Amniotic epithelial cell (primary cell): ENCODE measurements around the gene STKLD1.
"Not testable (repeated sequence)": the region's sequence is repeated elsewhere in the genome, so short reads cannot be mapped to it uniquely, and the experiment has no call there.

ENCODE experiments used
- DNase-seq: peaks from one replicate; pipeline ENCODE4 v3.0.0-alpha.2; 2010; ENCODE audit warnings: low read depth

Gene STKLD1

DNA sequence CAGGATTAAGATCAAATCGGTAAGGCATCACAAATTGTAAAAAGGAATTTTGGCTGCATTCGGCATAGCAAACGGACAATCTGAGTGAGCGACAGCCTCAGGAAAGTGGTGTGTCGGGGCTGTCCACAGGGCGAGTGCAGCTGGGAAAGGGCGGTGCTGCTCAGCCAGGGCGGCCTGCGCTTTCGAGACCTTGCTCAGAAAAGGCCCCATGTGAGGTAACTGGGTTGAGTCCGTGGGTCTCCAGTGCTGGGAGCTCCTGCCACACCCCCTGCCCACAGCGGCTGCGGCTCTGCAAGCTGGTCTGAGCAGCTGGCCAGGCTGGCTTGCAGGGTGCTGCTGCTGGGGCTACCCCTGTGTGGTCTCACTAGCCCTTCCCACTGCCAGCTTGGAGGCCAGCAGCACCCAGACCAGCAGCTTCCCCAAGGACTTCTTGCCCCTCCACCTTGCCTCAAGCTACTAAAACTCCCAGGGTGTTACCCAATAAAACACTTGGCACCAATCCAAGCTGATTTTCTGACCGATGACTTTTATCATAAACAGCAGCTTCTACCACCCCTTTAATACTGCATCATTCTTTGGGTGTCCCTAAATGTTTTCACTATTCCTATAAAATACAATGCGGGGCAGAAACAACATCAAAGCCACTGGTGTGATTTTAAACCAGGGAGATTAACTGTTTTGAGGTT, 13.7 kb upstream of the STKLD1 start:
- peak; percentile 57 for DNase-seq

DNA sequence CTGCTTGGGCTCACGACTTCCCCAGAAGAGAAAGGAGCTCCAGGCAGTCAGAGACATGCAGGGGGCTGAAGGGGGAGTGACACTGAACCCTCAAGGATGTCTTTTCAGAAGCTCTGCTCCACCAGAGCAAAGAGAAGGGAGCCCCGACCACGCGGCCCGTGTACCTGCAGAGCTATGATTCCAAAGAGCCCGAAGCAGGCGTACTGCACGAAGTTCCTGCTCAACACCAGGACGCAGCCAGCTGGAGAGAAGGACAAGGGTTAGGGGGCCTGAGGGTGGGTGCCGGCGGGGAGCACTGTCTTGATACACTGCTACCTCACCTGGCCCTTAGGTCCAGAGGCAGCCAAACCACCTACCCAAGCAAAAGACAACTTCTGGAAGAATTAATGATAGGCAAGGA, 9.7 kb upstream of the STKLD1 start:
- no peak for DNase-seq

DNA sequence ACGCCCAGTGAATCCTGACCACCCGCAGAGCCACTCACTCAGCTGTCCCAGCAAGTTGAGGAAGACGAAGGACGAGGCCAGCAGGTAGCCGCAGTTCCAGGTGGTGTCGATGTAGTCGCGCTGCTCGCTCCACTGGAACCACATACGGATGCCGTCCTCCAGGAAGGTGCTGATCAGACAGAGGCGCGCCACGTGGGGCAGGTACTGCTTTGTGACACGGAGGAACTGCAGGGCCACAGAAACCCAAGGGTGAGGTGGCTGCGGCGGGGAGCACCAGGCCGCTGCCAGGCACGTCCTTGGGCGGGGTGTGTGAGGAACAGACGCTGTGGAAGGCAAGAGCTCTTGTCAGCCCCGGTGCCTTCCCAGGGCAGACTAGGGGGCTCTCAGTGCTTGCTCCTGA, 8.9 kb upstream of the STKLD1 start:
- no peak for DNase-seq

DNA sequence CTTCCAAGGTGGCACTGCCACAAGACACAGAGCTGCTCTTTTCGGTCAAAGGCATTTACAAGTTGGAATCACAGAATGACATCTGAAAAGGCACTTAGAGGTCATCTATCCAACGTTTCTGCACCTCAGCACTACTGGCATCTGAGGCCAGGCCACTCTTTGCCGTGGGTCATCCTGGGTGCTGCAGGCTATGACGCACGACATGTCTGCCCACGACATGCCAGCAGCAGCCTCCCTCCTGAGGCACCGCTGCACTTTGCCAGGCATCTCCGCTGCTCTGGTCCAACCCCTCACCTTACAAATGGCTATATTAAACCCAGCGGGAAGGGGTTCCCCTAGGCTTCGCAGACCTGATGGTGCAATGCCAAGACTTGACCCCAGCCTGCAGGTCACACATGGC, 8.4 kb upstream of the STKLD1 start:
- DNase-seq = no peak

DNA sequence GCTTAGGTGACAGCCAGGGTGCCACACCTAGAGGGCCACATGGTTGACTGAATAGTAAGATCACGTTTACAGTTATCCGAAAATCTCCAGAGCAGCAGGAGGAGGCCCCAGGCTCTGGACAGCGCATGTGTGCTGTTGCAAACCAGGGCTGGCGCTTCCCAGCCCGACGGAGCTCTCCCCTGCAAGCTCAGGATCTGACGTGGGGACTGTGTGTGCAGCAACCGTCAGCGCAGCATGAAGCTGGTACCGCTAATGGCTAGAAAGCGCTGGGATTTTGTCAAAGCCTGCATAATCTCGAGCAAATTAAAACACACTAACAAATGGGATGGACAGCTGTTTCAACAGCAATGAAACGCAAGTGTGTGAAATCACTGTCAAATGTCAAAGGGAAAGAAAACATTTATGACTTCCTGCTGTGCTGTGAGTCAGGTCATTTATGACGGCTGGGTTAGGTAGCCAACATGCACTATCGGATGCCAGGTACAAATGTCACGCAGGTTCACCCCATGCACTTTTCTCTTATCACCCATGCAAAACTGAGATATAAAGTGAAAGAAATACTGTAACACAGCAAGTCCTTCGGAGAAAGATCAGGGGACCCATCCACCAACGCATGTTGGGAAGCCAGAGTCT, 7.8 kb upstream of the STKLD1 start:
- DNase-seq = peak; percentile 45

DNA sequence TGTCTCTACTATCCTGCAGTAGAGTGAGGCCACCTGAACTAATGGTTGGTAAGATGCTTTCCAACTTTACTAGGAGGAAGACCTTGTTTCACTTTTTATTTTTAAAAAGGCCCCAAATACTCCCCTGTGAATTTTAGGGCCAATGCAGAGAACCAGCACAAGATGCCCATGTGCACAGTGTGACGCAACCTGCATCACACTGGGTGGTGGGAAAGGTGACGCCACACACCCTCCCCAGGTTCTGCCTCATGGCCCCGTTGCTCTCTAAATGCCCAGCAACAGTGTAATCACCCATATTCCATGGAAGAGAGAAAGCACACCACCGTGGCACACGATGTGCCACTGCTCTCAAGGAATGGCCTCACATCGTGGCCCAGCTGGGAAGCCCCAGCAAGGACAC, 6.7 kb upstream of the STKLD1 start:
- no peak for DNase-seq

DNA sequence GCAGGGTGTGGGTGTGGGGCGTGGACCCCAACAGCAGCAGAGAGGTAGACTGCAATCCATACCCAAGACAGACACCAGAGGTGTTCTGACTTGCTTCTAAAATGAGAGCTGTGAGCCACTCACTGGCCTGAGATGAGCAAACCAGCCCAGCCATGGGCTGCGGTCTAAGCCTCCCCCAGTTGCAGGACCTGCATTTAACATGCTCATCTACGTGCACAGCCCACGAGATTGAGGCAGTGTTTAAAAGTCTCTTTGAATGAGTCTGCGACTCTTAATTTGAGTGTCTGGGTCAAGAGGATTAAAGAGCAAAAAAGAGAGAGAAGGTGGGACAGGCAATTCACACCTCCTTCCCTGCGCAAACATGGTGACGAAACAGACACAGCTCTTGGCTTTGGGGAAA, 6.2 kb upstream of the STKLD1 start:
- DNase-seq = no peak

DNA sequence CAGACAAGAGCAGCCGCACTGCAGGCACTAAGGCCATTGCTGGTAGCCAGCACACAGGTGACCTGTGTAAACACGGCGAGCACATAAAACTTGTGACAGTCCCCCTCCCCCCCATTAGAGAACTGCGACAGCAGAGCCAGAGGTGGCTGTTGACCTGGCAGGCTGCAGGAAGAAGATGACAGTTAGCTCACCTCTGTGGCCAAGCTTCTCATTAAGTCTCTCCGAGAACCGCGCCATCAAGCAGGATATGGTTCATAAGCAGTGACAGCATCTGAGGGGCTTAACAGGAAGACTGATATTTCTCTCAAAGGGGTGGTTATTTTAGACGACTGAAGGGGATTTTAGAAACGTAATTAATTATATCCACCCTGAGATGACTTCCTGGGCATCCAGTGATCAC, 5.5 kb upstream of the STKLD1 start:
- DNase-seq = no peak

DNA sequence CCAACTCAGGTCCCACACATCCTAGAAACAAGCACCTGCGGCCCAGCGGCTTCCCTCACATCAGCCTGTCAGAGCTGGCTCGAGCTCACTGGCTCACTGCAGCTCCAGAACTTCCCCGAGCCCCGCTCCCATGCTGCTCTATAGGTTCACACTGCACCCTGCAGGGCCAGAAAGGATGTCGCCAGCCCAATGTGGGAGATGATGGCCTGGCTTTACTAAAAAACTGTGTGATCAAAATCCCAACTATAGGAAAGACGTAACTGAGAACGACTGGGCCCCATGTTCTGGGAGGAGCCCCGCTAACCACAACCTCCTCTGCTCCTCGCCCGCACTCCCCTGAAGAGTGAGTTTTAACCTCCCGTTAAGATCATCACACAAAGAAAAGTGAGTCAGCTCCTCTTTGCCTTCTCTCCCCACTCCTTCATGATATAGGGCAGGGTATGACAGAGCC, 4.9 kb upstream of the STKLD1 start:
- DNase-seq = peak; percentile 77

DNA sequence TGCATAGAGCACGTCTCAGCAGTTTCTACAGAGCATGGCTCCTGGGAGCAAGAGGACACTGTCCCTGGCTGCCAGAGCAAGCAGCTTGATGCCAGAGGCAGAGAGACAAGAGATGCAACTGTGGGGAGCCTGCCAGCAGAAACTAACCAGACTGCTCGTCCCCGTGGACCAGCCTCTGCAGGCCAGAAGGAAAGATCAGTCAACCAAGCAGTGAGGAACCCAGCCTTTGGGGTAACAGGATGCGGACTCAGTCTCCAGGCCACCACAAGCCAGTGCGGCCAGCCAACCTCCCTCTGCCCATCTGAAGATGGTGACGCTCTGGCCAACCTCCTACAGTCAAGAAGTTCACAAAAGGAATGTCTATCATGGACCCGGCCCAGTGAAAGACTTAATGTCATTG, 4.0 kb upstream of the STKLD1 start:
- no peak for DNase-seq

DNA sequence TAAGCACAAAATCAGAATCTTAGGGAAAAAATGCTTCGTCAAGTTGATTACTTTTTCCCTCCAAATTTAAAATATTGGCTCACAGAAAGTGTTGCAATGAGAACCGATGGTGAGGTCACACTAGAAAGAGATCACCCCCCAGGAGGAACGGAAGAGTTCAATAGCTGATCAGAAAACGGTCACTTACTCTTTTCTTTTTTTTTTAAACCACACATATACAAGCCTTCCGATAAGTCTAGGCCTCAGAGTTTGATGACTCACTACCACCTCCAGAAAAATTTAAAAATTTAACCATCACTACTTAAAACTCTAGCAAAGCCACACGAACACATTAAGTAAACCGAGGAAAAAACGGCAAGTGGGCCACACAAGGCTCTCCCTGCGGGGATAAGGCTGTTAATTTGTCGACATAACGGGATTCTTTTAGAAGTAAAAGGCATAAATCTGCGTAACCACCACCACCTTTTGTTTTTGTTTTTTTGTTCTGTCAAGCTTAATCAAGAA, 1.5 kb upstream of the STKLD1 start:
- peak; percentile 58 for DNase-seq

DNA sequence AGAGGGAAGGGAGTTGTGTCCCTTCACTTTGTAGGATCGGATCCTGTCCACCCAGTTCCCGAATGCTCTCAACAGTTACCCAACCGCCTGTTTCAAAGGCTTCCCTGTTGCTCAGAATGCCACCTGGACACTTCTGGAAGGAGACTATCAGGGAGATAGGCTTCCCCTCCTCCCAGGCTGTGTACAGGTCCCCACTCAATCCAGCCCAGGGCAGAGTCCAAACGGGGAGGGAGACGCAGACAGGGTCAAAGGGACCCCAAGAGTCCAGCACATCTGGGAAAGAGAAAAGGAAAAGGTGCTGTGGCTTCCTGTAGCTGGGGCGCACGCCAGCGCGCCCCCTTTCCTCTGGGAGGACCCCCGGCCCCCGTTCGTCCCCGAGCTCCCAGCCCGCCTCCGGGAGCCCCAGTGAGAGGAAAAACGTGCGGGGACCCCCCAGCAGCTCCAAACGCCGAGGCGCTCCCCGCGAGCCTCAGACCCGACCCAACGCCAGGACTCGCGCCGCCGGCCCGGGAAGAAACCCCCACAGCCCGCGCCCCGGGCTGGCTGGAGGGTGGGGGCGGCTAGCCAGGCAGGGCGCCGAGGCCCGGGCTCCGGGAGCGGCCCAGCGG, 946 bp upstream of the STKLD1 start:
- DNase-seq = peak; percentile 51

DNA sequence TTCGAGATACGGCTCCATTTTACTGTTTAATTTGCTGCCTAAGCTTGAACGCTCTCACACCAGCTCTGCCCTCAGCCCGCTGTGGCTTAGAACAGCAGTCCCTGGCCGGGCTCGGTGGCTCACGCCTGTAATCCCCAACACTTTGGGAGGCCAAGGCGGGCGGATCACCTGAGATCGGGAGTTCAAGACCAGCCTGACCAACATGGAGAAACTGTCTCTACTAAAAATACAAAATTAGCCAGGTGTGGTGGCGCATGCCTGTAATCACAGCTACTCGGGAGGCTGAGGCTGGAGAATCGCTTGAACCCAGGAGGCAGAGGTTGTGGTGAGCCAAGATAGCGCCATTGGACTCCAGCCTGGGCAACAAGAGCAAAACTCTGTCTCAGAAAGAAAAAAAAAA, 1.1 kb downstream of the STKLD1 start:
- DNase-seq = not testable (repeated sequence)

DNA sequence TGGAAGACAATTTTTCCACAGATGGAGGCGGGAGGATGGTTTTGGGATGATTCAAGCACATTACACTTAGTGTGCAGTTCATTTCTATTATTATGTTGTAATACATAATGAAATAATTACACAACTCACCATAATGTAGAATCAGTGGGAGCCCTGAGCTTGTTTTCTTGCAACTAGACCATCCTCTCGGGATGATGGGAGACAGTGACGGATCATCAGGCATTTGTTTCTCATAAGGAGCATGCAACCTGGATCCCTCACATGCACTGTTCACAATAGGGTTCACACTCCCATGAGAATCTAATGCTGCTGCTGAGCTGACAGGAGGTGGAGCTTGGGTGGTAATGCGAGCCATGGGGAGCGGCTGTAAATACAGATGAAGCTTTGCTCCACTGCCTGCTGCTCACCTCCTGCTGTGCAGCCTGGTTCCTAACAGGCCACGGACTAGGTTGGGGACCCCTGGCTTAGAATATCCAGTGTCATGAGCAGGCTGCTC, 1.6 kb downstream of the STKLD1 start:
- DNase-seq = peak; percentile 81

DNA sequence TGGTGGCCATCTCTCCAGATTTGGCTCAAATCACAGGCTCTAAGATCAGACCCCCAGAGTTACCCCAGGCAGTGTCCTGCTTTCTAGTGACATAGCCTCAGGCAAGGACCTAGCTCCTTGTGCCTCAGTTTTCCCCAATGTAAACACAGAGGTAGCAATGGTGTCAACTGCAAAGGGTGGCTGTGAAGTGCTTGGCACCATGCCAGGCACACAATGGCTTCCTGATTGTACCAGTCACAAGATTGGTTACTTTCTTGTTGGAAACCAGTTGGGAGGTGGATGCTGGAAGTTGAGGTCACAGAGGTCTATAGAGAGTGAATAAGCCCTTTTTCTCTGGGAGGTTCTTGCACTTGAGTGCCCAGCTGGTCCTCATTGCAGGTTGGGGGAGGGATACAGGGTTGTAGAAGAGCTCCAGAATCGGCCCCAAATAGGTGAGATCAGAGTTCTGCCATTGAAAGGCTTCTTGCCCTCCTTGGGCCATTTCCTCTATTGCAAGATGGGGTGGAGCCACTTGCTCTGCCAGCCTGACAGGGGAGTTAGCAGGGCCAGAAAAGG, 2.3 kb downstream of the STKLD1 start:
- DNase-seq = no peak

DNA sequence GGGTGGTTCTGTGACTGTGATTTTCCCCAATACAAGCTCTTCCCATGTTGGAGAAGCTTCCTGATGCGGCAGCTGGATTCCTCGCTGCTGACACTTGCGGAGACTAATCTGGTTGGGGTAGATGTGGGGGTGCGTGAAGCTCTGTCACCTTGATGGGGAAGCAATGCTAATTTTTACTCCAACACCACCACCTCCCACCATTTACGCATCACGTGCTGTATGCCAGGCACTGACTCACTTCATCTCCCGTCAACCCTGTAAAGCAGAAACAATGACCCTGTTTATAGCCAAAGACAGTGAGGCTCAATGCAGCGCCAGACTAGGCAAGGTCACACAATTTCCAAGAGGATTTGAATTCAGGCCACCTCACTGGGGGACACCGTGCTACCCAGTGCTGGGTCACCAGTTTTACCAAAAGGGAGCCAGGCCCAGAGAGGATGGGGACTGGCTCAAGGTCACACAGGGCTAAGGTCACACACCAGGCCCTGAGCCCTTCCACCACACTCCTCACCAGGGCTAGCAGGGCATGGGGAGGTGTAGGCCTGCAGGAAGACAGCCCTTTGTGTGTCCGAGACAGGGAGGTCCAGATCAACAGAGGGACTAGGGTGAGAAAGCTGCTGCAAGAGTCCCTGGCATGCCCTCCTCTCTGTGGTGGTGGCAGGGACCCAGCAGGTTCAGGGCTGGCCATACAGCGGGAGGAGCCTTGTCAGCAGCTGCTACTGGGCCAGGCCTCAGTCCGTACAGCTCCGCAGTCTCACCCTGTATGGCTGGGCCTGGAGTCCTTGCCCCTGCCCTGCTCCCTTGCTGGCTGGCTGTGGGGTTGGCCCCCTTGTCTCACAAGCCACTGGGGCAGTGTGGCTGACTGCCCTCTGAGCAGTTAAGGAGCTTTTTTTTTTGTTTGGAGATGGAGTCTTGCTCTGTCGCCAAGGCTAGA, 3.3 kb downstream of the STKLD1 start:
- DNase-seq = no peak

DNA sequence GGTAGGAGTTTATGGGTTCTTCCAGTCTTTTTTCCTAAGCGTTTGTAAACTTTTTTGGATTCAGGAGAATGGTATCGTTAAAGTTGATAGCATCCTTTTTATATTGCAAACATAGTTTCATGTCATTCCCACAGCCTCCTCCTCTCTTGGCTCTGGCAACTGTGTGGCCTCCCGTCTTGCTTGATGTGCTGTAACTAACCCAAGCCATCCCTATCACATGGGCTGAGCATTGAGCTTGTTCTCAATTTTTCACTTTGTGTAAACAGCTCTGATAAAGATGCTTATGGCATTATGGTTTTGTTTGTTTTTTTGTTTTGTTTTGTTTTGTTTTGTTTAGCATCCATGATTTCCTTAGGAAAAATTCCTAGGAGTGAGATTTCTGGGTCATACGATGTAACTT, 4.6 kb downstream of the STKLD1 start:
- no peak for DNase-seq

DNA sequence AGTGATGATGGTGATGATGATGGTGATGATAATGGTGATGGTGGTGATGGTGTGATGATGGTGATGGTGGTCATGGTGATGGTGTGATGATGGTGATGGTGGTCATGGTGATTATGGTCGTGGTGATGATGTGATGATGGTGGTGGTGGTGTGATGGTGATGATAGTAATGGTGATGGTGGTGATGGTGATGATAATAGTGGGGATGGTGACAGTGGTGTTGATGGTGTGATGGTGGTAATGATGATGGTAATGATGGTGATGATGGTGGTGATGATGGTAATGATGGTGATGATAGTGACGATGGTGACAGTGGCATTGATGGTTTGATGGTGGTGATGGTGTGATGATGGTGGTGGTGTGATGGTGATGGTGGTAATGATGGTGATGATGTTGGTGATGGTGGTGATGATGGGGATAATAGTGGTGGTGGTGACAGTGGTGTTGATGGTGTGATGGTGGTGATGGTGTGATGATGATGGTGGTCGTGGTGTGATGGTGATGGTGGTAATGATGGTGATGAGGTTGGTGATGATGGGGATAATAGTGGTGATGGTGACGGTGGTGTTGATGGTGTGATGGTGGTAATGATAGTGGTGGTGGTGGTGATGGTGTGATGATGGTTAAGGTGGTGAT, 6.5 kb downstream of the STKLD1 start:
- DNase-seq = no peak

DNA sequence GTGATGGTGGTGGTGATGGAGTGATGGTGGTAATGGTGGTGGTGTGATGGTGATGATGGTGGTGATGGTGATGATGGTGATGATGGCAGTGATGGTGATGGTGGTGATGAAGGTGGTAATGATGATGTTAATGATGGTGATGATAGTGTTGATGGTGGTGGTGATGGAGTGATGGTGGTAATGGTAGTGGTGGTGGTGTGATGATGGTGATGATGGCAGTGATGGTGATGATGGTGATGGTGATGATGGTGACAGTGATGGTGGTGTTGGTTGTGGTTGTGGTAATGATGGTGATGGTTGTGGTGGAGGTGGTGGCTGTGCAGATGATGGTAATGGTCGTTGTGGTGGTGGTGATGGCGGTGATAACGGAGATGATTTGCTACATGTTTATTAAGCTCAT, 7.3 kb downstream of the STKLD1 start:
- no peak for DNase-seq

DNA sequence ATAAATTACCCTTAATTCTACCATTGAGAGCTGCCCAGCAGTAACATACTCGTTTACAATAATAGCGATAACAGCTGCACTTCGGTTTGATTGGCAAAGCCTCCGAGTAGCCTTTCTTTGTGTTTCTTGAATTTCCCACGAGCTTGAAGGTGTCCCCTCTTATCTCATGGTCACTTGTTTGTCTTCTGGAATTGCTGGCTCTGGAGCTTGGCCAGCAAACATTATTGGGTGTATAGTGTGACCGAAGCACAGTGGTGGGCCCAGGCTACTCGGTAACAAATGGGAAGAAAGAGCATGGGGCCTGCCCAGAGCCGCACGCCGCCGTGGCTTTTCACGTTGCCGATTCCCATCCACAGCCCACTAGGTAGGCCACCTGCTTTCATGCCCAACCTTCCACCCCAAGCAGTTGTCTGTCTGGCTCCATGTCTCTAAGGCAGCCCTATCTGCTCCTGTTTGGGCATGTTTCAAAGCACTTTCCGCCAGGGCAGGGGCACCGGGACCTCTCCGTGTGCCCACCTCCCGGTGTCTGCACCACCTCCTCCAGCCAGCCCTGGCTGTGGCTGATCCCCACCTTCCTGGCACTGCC, 8.7 kb downstream of the STKLD1 start:
- no peak for DNase-seq

DNA sequence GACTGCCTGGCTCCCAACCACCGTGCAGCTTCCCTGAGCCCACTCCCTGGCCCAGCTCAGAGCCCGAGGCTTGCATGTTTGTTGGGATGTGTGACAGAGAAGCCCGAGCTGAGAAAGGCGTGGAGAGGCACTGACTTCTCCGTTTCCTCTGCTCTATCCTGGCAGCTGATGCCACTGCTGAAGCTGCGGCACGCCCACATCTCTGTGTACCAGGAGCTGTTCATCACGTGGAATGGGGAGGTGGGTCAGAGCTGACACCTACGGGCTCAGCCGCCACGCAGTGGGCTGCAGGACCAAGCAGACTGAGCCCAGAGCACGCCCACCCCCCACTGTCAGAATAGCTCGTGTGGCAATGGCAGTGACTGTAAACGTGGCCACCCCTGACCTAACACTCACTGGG, 9.3 kb downstream of the STKLD1 start:
- no peak for DNase-seq
